HepG2 (cell line): ENCODE measurements around the gene LCA5. TPM values are rescaled to one million over a fixed set of nuclear protein-coding genes. Genes with fewer than 3 reads are reported as not detected.

Experiments used
- CEBPB ChIP-seq: IDR thresholded peaks from 2 replicates; pipeline ENCODE4 v1.6.1; 2011; ENCODE audit warnings: low read depth, low read length, improper control_type of control experiment, borderline replicate concordance
- IKZF1 ChIP-seq: fragments of 450-650 bp; IDR thresholded peaks from 2 replicates; pipeline ENCODE4 v1.7.1; 2016
- LCORL ChIP-seq, 2 experiments: fragments of 450-650 bp in 1 of 2; sonication (generic) in 1 of 2; formaldehyde crosslinking in 1 of 2; IDR thresholded peaks; 2 replicates each; pipeline versions ENCODE4 v1.5.0 to v1.6.1; 2017 to 2020; ENCODE audit warnings: antibody characterized with exemption in 1 of 2, missing genetic modification reagents in 1 of 2
- NFIC ChIP-seq: IDR thresholded peaks from 2 replicates; pipeline ENCODE4 v1.6.1; 2012; ENCODE audit warnings: mild to moderate bottlenecking, low read length, inconsistent platforms
- NR1H2 ChIP-seq: sonication (generic); formaldehyde crosslinking; IDR thresholded peaks from 2 replicates; pipeline ENCODE4 v1.8.1; 2022; ENCODE audit warnings: low read depth, missing genetic modification reagents, borderline replicate concordance
- ONECUT2 ChIP-seq: sonication (generic); formaldehyde crosslinking; IDR thresholded peaks from 2 replicates; pipeline ENCODE4 v1.4.0; 2020; ENCODE audit warnings: missing genetic modification reagents
- PAX8 ChIP-seq: sonication (generic); formaldehyde crosslinking; IDR thresholded peaks from 2 replicates; pipeline ENCODE4 v1.8.0; 2022; ENCODE audit warnings: mild to moderate bottlenecking, missing genetic modification reagents, borderline replicate concordance
- POLR2AphosphoS2 ChIP-seq: IDR thresholded peaks from 2 replicates; pipeline ENCODE4 v1.6.1; 2011; ENCODE audit warnings: low read depth, low read length, improper control_type of control experiment
- SOX6 ChIP-seq, 2 experiments: fragments of 450-650 bp in 1 of 2; sonication (generic) in 1 of 2; formaldehyde crosslinking in 1 of 2; IDR thresholded peaks; 2 replicates each; pipeline versions ENCODE4 v1.4.0 to v1.6.1; 2017 to 2020; ENCODE audit warnings: antibody characterized with exemption in 1 of 2, mild to moderate bottlenecking in 1 of 2, missing genetic modification reagents in 1 of 2
- ZNF331 ChIP-seq: sonication (generic); formaldehyde crosslinking; IDR thresholded peaks from 2 replicates; pipeline ENCODE4 v1.4.0; 2020; ENCODE audit warnings: missing genetic modification reagents
- ZNF335 ChIP-seq: sonication (generic); formaldehyde crosslinking; IDR thresholded peaks from 2 replicates; pipeline ENCODE4 v1.4.0; 2020; ENCODE audit warnings: missing genetic modification reagents
- ZNF781 ChIP-seq: sonication (generic); formaldehyde crosslinking; IDR thresholded peaks from 2 replicates; pipeline ENCODE4 v1.5.1; 2020; ENCODE audit warnings: borderline replicate concordance, mild to moderate bottlenecking, missing genetic modification reagents; ENCODE audit errors: not compliant biosample characterization
- ZSCAN31 ChIP-seq: sonication (generic); formaldehyde crosslinking; IDR thresholded peaks from 2 replicates; pipeline ENCODE4 v1.5.0; 2020; ENCODE audit warnings: low read depth, mild to moderate bottlenecking, missing genetic modification reagents
- polyA plus RNA-seq, 8 experiments: library from polyadenylated mRNA; depleted of rRNA in 3 of 8; stranded (reverse) in 7 of 8; unstranded in 1 of 8; fragments of >200 nt; fragmentation: Illumina TruSeq in 4 of 8; extraction: Trizol in 4 of 8; gene quantifications; 2 replicates each; pipeline versions ENCODE4 v1.2.1 to v1.2.3, GENCODE V29; 2011 to 2016; ENCODE audit warnings: low read depth in 4 of 8, missing spikeins in 1 of 8, mixed read lengths in 1 of 8; ENCODE audit not compliant: insufficient read depth in 1 of 8
- total RNA-seq, 5 experiments: library from RNA; depleted of rRNA; stranded (reverse); fragments of >200 nt; fragmentation: Illumina TruSeq; extraction: Trizol; gene quantifications; 2 replicates each; pipeline ENCODE4 v1.2.3, GENCODE V29; 2016; ENCODE audit warnings: low read depth in 1 of 5
- TF ChIP-seq, protein P1 (sequence below): sonication (generic); formaldehyde crosslinking; IDR thresholded peaks from 2 replicates; pipeline ENCODE4 v1.5.0; 2020; ENCODE audit warnings: mild to moderate bottlenecking, missing genetic modification reagents, borderline replicate concordance
- TF ChIP-seq, protein P2 (sequence below): IDR thresholded peaks from 2 replicates; pipeline ENCODE4 v1.6.1; 2016; ENCODE audit warnings: mild to moderate bottlenecking, missing biosample characterization, missing genetic modification reagents
- TF ChIP-seq, protein P3 (sequence below): sonication (generic); formaldehyde crosslinking; IDR thresholded peaks from 2 replicates; pipeline ENCODE4 v1.4.0; 2020; ENCODE audit warnings: missing genetic modification reagents, low read depth, mild to moderate bottlenecking, borderline replicate concordance
- TF ChIP-seq, protein P4 (sequence below): sonication (generic); formaldehyde crosslinking; IDR thresholded peaks from 2 replicates; pipeline ENCODE4 v1.9.0; 2021; ENCODE audit warnings: missing genetic modification reagents, mild to moderate bottlenecking, borderline replicate concordance

Gene LCA5
- total and polyA plus RNA-seq, 2 of the 13 experiments (the other 11 are each of a cell fraction or from before 2014, with no cell fraction given), result 0.84 to 4.6 TPM

DNA sequence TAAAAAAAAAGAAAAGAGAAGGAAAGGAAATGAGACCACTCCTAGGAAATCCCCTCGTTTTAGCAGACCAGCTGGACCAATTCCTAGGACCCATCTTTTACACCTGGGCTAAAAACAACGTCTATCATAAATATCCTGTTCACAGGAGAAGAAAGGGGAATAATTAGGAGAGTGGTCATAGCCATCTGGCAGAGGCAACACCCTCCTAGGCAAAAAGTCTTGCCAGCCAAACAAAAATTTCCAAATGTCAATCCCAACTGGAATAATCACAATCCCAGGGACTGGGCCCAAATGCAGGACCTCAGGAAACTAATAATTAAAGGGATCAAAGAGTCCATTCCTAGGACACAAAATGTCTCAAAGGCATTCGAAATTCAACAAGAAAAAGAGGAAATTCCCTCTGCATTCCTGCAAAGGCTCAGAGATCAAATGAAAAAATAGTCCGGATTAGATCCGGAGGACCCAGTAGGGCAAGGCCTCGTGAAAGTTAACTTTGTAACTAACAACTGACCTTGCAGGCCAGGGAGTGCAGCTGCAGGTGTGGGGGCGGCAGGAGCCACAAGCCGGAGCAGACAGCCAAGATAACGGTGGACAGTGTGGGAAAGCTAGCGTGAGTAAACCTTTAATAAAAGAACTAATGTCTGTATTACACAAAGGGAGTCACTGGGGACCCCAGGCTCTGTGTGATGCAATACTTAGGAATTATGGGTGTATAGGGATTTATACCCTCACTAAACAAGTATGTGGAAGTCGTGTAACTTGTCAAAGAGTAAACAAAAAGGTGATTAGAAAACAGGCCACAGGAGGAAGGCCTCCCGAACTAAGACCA, 11.7 kb downstream of the LCA5 start (continued):
- TF ChIP-seq IKZF1 (no peak), ZNF331 (peak; percentile 59; the same call in 1 of the 2 replicates), CEBPB (peak; percentile 70), ZSCAN31 (CRISPR knock-in tag) (peak; percentile 52; the same call in 1 of the 2 replicates), NFIC (peak; percentile 58; the same call in 1 of the 2 replicates), ONECUT2 (CRISPR knock-in tag) (no peak), ZNF781 (CRISPR knock-in tag) (peak; percentile 27), PAX8 (CRISPR knock-in tag) (no peak), POLR2AphosphoS2 (no peak), LCORL (IDR thresholded peaks at IDR 0.05) (no peak), LCORL (CRISPR knock-in tag; IDR thresholded peaks at IDR 0.05) (peak; percentile 77), ZNF335 (no peak), NR1H2 (CRISPR knock-in tag) (no peak), SOX6 (IDR thresholded peaks at IDR 0.05) (no peak), SOX6 (CRISPR knock-in tag; IDR thresholded peaks at IDR 0.05) (peak; percentile 92)
- TF ChIP-seq, protein P1, sequence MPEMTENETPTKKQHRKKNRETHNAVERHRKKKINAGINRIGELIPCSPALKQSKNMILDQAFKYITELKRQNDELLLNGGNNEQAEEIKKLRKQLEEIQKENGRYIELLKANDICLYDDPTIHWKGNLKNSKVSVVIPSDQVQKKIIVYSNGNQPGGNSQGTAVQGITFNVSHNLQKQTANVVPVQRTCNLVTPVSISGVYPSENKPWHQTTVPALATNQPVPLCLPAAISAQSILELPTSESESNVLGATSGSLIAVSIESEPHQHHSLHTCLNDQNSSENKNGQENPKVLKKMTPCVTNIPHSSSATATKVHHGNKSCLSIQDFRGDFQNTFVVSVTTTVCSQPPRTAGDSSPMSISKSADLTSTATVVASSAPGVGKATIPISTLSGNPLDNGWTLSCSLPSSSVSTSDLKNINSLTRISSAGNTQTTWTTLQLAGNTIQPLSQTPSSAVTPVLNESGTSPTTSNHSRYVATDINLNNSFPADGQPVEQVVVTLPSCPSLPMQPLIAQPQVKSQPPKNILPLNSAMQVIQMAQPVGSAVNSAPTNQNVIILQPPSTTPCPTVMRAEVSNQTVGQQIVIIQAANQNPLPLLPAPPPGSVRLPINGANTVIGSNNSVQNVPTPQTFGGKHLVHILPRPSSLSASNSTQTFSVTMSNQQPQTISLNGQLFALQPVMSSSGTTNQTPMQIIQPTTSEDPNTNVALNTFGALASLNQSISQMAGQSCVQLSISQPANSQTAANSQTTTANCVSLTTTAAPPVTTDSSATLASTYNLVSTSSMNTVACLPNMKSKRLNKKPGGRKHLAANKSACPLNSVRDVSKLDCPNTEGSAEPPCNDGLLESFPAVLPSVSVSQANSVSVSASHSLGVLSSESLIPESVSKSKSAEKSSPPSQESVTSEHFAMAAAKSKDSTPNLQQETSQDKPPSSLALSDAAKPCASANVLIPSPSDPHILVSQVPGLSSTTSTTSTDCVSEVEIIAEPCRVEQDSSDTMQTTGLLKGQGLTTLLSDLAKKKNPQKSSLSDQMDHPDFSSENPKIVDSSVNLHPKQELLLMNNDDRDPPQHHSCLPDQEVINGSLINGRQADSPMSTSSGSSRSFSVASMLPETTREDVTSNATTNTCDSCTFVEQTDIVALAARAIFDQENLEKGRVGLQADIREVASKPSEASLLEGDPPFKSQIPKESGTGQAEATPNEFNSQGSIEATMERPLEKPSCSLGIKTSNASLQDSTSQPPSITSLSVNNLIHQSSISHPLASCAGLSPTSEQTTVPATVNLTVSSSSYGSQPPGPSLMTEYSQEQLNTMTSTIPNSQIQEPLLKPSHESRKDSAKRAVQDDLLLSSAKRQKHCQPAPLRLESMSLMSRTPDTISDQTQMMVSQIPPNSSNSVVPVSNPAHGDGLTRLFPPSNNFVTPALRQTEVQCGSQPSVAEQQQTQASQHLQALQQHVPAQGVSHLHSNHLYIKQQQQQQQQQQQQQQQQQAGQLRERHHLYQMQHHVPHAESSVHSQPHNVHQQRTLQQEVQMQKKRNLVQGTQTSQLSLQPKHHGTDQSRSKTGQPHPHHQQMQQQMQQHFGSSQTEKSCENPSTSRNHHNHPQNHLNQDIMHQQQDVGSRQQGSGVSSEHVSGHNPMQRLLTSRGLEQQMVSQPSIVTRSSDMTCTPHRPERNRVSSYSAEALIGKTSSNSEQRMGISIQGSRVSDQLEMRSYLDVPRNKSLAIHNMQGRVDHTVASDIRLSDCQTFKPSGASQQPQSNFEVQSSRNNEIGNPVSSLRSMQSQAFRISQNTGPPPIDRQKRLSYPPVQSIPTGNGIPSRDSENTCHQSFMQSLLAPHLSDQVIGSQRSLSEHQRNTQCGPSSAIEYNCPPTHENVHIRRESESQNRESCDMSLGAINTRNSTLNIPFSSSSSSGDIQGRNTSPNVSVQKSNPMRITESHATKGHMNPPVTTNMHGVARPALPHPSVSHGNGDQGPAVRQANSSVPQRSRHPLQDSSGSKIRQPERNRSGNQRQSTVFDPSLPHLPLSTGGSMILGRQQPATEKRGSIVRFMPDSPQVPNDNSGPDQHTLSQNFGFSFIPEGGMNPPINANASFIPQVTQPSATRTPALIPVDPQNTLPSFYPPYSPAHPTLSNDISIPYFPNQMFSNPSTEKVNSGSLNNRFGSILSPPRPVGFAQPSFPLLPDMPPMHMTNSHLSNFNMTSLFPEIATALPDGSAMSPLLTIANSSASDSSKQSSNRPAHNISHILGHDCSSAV (CRISPR knock-in tag), result no peak
- TF ChIP-seq, protein P2, sequence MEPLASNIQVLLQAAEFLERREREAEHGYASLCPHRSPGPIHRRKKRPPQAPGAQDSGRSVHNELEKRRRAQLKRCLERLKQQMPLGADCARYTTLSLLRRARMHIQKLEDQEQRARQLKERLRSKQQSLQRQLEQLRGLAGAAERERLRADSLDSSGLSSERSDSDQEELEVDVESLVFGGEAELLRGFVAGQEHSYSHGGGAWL (CRISPR knock-in tag), result no peak
- TF ChIP-seq, protein P3, sequence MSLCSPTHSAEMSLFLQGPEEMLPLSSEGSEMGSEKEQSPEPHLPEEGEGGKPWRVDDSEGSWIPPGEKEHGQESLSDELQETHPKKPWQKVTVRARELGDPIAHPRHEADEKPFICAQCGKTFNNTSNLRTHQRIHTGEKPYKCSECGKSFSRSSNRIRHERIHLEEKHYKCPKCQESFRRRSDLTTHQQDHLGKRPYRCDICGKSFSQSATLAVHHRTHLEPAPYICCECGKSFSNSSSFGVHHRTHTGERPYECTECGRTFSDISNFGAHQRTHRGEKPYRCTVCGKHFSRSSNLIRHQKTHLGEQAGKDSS, result no peak
- TF ChIP-seq, protein P4, sequence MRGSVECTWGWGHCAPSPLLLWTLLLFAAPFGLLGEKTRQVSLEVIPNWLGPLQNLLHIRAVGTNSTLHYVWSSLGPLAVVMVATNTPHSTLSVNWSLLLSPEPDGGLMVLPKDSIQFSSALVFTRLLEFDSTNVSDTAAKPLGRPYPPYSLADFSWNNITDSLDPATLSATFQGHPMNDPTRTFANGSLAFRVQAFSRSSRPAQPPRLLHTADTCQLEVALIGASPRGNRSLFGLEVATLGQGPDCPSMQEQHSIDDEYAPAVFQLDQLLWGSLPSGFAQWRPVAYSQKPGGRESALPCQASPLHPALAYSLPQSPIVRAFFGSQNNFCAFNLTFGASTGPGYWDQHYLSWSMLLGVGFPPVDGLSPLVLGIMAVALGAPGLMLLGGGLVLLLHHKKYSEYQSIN (CRISPR knock-in tag), result no peak
